GM12875 (cell line): Measurements from ENCODE around the gene HERPUD2.

Experiments
- H3K4me3 ChIP-seq: one replicate; pipeline ENCODE4 v1.5.1; 2011; ENCODE audit warnings: low read depth, low read length, control low read depth
- CTCF ChIP-seq: IDR thresholded peaks from 2 replicates; pipeline ENCODE4 v1.5.1; 2011; ENCODE audit warnings: low read depth, mild to moderate bottlenecking, control low read depth, inconsistent platforms, low read length, moderate library complexity, borderline replicate concordance; ENCODE audit not compliant: insufficient read depth

Gene HERPUD2

DNA sequence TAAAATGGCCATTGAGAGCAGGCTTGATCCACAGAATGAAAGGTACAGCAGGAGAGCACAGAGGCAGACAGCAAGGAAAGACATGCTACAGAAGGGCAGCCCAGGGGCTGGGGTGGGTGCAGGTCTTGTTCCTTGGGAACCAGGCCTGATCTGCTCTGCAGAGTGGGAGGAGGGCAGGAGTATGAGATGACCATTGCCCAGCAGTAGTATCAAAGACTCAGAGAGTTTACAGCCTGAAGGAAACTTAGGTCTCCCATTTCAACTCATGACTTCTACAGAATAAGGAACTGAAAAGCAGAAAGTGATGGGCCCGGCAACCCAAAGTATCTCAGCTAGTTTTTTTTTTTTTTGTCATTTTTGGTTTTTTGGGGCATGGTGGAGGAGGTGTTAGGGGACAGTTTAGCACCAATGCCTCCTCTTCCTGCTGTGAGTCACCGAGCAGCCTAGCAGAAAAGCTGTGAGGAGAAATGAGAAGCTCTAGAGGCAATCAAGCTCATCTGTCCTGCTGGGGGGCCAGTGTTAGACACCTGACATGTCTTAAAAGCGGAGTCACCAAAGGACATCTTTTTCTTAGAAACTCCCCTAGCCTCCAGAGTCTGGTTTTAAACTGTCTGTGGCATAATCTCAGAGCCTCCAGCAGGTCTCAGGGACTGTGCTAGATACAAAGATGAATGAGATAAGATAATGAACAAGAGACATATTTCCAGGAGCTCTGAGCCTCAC lies 34.3 kb upstream of the HERPUD2 start:
- TF ChIP-seq CTCF, result no peak

GRCh38 chr7:35728412-35729060 lies 33.6 kb upstream of the HERPUD2 start:
- no peak for TF ChIP-seq CTCF
- H3K4me3 ChIP-seq, result peak overlapping the region; percentile 46

More for the DNA sequence above, 34.3 kb upstream of the HERPUD2 start:
- peak overlapping the region; percentile 46 for H3K4me3 ChIP-seq

DNA sequence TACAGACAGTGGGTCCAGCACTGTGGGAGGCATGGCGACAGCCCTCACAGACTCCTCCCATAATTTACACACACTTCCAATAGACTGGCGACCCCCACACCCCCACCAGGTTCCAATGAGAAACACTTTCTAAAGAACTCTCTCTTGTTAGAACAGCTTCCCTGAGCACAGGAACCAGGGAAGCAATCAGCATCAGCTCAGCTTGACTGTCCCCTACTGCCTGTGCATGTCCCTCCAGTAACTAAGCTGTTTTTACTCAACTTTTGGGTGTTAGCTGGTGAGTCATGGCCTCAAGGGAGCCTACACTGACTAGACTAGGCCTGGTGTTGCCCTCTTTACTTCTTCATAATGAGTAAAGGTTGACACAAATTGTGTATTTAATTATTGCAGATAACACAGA lies 32.6 kb upstream of the HERPUD2 start:
- H3K4me3 ChIP-seq, result no peak overlapping the region
- peak; percentile 13; the same call in 1 of the 2 replicates for TF ChIP-seq CTCF

- no peak for TF ChIP-seq CTCF
These were observed 31.7 kb upstream of the HERPUD2 start for GRCh38 chr7:35726654-35727053.

DNA sequence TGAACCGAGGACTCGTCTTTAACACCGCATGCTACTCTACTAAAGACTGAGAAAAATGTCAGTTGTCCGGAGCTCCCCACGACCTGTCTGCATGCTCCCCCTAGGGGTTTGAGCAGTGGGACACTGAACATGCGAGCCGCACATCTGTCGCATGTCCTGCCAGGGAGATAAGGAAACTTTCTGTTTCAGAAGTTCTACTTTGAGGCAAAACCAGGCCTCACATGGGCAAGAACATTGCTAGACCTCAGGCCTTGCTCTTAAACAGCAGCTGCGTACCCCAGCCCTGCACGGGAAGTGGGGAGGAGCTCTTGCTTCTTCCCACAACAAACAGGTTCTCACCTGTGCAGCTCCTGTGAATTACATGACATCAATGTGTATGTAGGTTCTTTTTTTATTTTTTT lies 30.3 kb upstream of the HERPUD2 start:
- no peak overlapping the region for H3K4me3 ChIP-seq
- TF ChIP-seq CTCF, result peak; percentile 53; the same call in 1 of the 2 replicates

More at GRCh38 chr7:35726654-35727053, 31.7 kb upstream of the HERPUD2 start:
- H3K4me3 ChIP-seq, result no peak overlapping the region

DNA sequence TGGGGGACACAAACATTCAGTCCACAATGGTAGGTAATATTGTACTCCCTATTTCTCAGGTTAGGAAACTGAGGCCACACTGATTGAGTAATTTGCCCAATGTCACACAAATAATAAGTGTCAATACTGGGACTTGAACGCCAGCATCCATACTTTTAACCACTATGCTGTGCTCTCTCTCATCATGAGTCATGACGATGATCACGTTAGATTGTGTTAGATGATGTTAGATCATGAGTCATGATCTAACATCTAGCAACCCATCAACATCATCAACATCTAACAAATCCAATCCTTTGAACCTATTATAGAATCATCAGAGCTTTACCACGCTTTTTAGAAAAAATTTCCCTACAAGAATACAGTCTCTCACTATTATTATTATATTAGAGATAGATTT lies 28.1 kb upstream of the HERPUD2 start:
- no peak for TF ChIP-seq CTCF
- H3K4me3 ChIP-seq, result no peak overlapping the region
